Type B pancreatic cell (in vitro differentiated cells): ENCODE measurements around the gene IGF2. TPM values are rescaled to one million over a fixed set of nuclear protein-coding genes. Genes with fewer than 3 reads are reported as not detected.
A peak's percentile ranks its signal among the peaks of the same experiment; 100 is the strongest.

ENCODE experiments used
- DNase-seq: peaks from one replicate; pipeline ENCODE4 v3.0.0; 2021; ENCODE audit warnings: mixed read lengths; ENCODE audit not compliant: unreplicated experiment; ENCODE audit errors: extremely low spot score
- H3K27ac Mint-ChIP-seq: 2 replicates; pipeline ENCODE4 v1.8.0; 2021; ENCODE audit warnings: mild to moderate bottlenecking, mixed read lengths
- H3K27me3 Mint-ChIP-seq: 2 replicates; pipeline ENCODE4 v1.8.0; 2021; ENCODE audit warnings: mixed read lengths
- H3K36me3 Mint-ChIP-seq: 2 replicates; pipeline ENCODE4 v1.8.0; 2021; ENCODE audit warnings: mixed read lengths
- H3K4me1 Mint-ChIP-seq: one replicate; pipeline ENCODE4 v1.8.0; 2021; ENCODE audit warnings: mixed read lengths; ENCODE audit not compliant: unreplicated experiment
- H3K4me3 Mint-ChIP-seq: 2 replicates; pipeline ENCODE4 v1.8.0; 2021; ENCODE audit warnings: mild to moderate bottlenecking, mixed read lengths
- H3K9me3 Mint-ChIP-seq: 2 replicates; pipeline ENCODE4 v1.8.0; 2021; ENCODE audit warnings: mixed read lengths
- total RNA-seq: library from RNA; stranded (reverse); gene quantifications from 2 replicates; pipeline ENCODE4 v1.2.1, GENCODE V29; 2021; ENCODE audit warnings: low replicate concordance
- TF ChIP-seq, protein P1 (sequence below): fragments of 200-600 bp; sonication (generic); conservative IDR thresholded peaks from 2 replicates; pipeline ENCODE4 v1.5.0; 2021; ENCODE audit warnings: antibody characterized with exemption, mild to moderate bottlenecking

The IGF2 gene
- total RNA-seq, 1 donor from 2014 or later, result 2,350 TPM

DNA sequence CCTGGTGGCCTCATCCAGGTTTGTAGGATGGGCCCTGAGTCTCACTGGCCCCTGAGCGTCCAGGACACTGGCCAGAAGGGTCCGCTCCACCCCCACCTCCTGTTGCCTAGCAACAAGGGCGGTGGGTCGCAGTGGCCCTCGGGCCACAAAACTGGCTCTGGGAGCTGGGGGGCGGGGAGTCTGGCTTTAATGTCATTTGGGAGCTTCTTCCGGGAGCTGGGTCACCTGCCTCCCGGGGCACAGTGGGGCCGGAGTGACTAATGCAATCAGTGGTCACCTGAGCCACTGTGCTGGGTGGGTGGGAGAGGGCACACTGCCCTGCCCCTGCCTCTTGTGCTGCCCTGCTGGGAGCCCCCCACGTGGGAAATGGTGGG, 29.8 kb upstream of the IGF2 start:
- H3K27me3 Mint-ChIP-seq, result no peaks in the 10 kb centered on the region
- no peak overlapping the region for H3K4me3 Mint-ChIP-seq
- no peaks in the 10 kb centered on the region for H3K36me3 Mint-ChIP-seq
- peaks cover 5% of the 10 kb centered on the region for H3K4me1 Mint-ChIP-seq
- no peaks in the 10 kb centered on the region for H3K9me3 Mint-ChIP-seq
- no peak for DNase-seq
- TF ChIP-seq, protein P1, sequence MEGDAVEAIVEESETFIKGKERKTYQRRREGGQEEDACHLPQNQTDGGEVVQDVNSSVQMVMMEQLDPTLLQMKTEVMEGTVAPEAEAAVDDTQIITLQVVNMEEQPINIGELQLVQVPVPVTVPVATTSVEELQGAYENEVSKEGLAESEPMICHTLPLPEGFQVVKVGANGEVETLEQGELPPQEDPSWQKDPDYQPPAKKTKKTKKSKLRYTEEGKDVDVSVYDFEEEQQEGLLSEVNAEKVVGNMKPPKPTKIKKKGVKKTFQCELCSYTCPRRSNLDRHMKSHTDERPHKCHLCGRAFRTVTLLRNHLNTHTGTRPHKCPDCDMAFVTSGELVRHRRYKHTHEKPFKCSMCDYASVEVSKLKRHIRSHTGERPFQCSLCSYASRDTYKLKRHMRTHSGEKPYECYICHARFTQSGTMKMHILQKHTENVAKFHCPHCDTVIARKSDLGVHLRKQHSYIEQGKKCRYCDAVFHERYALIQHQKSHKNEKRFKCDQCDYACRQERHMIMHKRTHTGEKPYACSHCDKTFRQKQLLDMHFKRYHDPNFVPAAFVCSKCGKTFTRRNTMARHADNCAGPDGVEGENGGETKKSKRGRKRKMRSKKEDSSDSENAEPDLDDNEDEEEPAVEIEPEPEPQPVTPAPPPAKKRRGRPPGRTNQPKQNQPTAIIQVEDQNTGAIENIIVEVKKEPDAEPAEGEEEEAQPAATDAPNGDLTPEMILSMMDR, result no peak
- H3K27ac Mint-ChIP-seq, result no peak overlapping the region

DNA sequence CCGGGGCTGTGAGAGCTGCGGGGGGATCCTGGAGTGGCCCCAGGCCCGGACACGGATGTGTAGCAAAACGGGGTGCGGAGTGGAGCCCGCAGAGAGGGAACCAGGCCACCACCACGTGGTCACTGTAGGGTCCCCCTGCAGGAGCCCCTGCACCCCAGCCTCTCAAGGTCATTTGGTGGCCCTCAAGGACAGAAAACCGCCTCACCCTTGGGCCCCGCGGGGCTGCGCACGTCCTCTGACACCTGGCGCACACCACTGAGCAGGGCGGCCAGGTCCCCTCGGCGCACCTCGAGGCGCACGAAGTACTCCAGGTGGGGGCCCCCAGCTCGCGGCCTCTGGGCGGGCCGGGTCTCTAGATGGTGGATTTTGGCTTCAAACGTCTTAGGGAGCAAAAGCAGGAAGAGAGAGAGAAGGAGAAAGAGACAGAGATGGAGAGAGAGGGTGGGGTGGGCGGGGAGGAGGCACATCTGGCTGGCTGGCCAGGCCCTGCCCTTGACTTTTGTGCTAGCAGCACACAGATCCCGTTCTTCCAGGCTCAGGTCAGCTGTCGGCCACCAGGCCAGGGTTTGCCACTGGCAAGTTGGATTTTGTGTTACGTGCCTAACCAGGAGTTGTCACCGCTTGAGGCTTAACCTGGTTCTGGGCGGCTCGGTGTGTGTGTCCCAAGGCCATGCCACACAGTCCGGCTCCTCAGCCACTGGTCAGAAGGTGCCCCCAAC, 29.3 kb upstream of the IGF2 start:
- H3K4me1 Mint-ChIP-seq, result peaks cover 5% of the 10 kb centered on the region
- H3K9me3 Mint-ChIP-seq, result no peaks in the 10 kb centered on the region
- H3K4me3 Mint-ChIP-seq, result no peak overlapping the region
- H3K36me3 Mint-ChIP-seq, result no peaks in the 10 kb centered on the region
- no peak for DNase-seq
- no peak overlapping the region for H3K27ac Mint-ChIP-seq
- H3K27me3 Mint-ChIP-seq, result no peaks in the 10 kb centered on the region
- TF ChIP-seq, protein P1, result no peak

DNA sequence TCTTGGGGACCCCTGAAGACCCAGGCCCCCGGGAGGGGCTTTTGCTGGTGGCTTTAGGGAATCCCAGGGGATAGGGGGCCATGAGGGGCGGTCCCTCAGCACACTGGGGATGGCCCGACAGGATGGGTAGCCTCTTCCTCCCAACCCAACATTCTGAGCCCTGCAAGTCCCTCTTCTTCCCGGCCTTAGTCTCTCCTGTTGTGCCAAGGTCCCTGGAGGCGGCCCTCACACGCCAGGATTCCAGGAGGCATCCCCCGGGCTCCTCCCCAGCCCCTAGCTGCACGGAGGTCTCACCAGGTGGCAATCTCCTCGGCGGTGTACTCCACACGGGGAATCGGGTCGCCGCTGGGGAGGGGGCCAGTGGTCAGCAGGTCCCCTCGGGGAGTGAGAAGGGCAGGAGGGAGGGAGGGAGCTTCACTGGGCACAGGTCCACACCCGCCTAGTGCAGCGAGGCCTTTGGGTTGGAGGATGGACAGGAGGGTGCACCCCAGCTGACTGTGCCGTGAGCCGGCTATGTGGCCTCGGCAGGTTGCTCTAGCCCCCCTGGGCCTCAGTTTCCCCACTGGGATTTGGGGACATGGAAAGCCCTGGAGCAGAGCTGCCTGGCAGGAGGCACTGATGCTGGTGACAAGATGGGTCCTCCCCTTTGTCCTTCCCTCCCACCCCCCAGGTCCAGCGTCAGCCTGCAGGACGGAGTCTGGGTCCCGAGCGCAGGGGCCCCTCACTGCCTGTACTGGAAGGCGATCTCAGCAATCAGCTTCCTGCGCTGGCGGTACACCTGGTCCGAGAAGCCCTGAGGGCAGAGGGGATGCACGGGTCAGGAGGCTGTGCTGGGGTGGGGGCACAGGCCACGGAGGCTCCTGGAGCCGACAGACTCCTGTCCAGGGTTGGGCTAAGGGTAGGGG, 28.2 kb upstream of the IGF2 start:
- H3K4me1 Mint-ChIP-seq, result no peaks in the 10 kb centered on the region
- no peak overlapping the region for H3K27ac Mint-ChIP-seq
- no peaks in the 10 kb centered on the region for H3K9me3 Mint-ChIP-seq
- H3K36me3 Mint-ChIP-seq, result no peaks in the 10 kb centered on the region
- DNase-seq, result no peak
- H3K27me3 Mint-ChIP-seq, result no peaks in the 10 kb centered on the region
- H3K4me3 Mint-ChIP-seq, result peak overlapping the region; percentile 52
- TF ChIP-seq, protein P1, result no peak

DNA sequence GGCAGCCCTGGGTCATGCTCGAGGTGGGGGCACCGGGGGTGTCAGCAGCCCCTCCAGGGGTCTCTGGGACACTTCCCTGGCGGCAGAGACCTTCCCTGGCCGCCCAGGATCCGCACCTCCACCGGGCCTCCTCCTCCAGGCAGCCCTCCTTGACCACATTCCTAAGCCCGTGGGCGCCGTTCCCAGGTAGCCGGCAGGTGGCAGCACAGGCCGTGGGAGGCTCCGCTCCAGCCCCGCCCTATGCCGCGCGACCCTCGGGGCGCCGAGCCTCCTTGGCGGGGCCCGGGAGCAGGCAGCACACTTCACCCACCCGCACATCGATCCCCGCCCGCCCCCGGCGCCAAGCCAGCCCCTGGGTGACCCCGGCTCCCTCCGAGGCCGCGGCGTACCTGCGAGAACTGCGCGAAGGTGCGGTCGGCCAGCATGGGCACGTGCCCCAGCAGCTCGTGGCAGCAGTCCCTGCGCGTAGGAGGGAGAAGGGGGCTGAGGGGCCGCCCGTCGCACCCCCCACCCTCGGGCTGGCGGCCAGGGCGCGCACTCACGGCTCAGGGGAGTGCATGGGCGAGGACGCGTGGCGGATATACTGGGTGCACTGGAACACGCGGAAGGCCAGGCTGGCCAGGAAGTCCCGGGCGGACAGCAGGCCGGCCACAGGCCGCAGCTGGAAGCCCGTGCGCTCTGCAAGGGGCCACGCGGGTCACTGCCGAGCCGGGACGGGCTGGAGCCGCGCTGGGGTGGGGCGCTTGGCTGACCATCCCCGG, 27.1 kb upstream of the IGF2 start:
- H3K27ac Mint-ChIP-seq, result no peak overlapping the region
- no peak for DNase-seq
- H3K4me3 Mint-ChIP-seq, result no peak overlapping the region
- no peaks in the 10 kb centered on the region for H3K9me3 Mint-ChIP-seq
- no peaks in the 10 kb centered on the region for H3K36me3 Mint-ChIP-seq
- no peaks in the 10 kb centered on the region for H3K27me3 Mint-ChIP-seq
- TF ChIP-seq, protein P1, result peak; percentile 85
- H3K4me1 Mint-ChIP-seq, result no peaks in the 10 kb centered on the region

DNA sequence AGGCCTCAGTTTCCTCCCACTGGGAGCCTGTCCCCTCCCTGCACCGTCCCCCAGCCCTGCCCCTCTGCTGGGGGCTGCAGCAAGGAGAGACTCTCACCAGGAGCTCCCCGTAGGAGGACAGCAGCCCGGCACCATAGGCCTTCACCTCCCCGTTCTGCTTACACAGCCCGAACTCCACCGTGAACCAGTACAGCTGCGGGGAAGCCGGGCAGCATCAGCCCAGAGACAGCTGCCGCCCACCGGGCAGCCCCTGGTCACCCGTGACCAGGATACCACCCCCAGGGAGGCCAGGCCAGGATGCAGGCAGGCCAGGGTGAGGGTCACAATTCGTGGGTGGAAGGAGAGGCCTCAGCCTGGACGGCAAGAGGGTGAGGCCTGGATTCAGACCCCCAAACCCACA, 26.4 kb upstream of the IGF2 start:
- Mint-ChIP-seq H3K4me1 (no peaks in the 10 kb centered on the region), H3K4me3 (no peak overlapping the region), H3K27me3 (no peaks in the 10 kb centered on the region), H3K27ac (no peak overlapping the region), H3K36me3 (no peaks in the 10 kb centered on the region), H3K9me3 (no peaks in the 10 kb centered on the region)
- TF ChIP-seq, protein P1, result no peak
- no peak for DNase-seq
